Measurements from ENCODE around the gene RAPGEF3.

GRCh38 chr12:47736216-47736615, 22.5 kb downstream of the RAPGEF3 start:
- TF ChIP-seq ZNF184 (CRISPR knock-in tag; IDR thresholded peaks at IDR 0.05) (no peak), ZSCAN32 (CRISPR knock-in tag; IDR thresholded peaks at IDR 0.05) (no peak), NFRKB (IDR thresholded peaks at IDR 0.05; ENCODE audit: low read depth) (no peak), IRF2 (CRISPR knock-in tag; IDR thresholded peaks at IDR 0.05) (no peak), CBX2 (IDR thresholded peaks at IDR 0.05; ENCODE audit: insufficient read depth, low read length, poor library complexity, severe bottlenecking) (no peak), CTCF (IDR thresholded peaks at IDR 0.05 in 2 of 3, conservative IDR thresholded peaks at IDR 0.05 in 1 of 3; ENCODE audit: insufficient read depth in 2 of 3, low read depth in 1 of 3, low read length in 3 of 3) (no peak), ZNF146 (CRISPR knock-in tag; IDR thresholded peaks at IDR 0.05; ENCODE audit: unreplicated experiment) (no peak), ZC3H4 (CRISPR knock-in tag; IDR thresholded peaks at IDR 0.05; ENCODE audit: borderline replicate concordance) (no peak), KDM1A (IDR thresholded peaks at IDR 0.05) (no peak)
